Hematopoietic multipotent progenitor cell treated with erythropoietin and hydrocortisone succinate and interleukin-3 and kit ligand, for 17 days (in vitro differentiated cells): Measurements from ENCODE around the gene CDC42BPB.

Experiments used
- DNase-seq: peaks from one replicate; pipeline ENCODE4 v3.0.0-alpha.2; 2015; ENCODE audit warnings: low spot score

Gene CDC42BPB

DNA sequence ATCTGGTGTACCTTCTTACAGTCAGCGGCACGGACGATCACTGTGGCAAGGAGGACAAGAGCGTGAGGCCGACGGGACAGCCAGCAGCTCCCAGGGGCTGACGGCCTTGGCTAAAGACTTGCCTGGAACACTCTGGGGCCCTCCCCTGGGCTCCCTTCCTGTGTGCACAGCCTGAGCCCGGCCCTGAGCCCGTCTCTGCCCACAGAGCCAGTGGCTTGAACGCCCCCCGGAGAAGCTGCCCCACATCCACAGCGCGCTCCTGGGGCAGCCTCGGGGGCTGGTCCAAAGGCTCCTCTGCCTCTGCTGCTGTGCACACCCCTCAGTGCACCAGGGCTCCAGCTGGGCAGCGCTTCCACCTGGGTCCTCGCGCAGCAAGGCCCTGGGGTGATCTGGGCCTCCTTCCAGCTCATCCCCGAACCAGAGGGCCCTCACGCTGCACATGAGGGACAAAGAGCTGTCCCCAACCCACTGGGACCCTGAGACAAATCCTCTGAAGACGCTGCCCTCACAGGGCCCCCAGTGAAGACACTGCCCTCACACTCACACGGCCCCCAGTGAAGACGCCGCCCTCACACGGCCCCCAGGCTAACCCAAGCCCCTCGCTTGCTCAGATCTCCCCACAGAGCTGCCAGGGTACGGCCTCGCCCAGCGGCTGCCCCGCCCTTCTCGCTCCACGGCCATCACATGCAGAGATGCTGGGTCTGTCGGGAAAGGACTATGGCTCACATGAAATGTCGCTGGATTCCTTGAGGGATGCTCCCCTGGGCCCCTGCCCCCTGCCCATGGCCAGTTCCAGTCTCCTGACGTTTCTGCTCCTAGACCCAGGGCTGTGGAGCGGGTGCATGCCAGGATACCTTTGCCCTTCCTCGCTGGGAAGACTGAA lies 112.7 kb downstream of the CDC42BPB start:
- DNase-seq = no peak

DNA sequence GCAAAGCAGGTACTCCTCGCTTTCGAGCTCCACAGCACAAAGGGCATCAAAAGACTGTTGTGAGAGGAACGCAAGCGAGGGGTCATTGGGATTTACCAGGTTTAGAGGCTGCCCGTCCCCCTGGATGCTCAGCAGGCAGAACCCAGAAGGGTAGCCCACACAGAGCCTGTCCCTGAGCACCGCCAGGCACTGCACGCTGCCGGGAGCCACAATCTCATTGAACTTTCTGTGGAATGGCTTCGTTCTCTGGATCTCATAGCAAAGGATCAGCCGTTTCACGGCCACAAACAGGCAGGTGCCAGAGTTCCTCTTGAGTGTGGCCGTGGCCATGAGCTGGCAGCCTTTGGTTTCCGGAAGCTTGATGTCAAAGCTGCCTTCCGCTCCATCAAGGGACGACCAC lies 113.4 kb downstream of the CDC42BPB start:
- no peak for DNase-seq

DNA sequence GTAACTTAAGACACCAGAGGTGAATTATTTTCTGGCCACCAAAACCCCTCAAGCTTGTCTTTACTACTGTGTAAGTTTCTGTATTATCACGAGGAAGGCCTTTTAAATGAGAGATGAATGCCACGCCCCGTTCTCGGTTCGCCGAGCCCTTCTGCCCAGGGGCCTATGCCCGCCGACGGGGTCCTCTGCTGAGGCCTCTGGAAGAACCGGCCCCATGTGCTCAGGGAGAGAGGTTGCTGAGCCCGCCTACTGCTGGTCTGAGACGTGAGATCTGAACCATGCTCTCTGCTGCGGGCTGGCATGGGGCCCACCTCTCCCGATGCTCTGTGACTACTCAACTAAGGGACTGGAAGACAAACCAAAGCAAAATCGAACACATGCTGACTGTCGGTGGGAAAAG lies 113.9 kb downstream of the CDC42BPB start:
- no peak for DNase-seq

GRCh38 chr14:102942069-102942468 lies 115.3 kb downstream of the CDC42BPB start:
- no peak for DNase-seq

DNA sequence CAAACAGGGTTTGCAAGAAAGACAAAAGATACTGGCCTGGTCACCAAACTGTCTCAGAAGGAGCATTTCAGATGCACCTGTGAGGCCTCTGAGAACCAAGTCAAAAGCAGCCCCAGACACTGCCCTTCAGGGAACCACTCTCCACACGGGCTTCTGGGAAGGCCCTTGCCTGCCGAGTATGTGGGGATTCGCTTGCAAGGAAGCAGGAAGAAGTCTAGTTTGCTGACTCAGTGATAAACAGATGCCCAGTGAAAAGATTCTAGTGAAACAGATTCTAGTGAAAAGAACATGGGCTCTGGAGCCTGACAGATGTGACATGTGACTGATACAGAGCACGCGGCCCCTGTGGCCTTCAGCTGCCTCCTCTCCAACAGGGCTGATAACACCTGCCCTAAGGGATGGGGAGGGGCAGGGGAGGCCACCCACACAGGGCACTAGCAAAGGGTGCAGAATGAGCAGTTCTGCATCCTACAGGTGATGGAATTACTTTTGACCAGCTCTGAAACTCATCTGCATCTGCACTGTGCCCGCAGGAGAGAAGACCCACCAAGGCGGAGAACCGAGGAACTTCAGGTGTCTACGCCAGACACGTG lies 115.8 kb downstream of the CDC42BPB start:
- no peak for DNase-seq

- DNase-seq = no peak
Observed at GRCh38 chr14:102940729-102941362, 116.5 kb downstream of the CDC42BPB start.

GRCh38 chr14:102939820-102940561 lies 117.4 kb downstream of the CDC42BPB start:
- no peak for DNase-seq

- no peak for DNase-seq
Observed at GRCh38 chr14:102939329-102939728, 118.0 kb downstream of the CDC42BPB start.

DNA sequence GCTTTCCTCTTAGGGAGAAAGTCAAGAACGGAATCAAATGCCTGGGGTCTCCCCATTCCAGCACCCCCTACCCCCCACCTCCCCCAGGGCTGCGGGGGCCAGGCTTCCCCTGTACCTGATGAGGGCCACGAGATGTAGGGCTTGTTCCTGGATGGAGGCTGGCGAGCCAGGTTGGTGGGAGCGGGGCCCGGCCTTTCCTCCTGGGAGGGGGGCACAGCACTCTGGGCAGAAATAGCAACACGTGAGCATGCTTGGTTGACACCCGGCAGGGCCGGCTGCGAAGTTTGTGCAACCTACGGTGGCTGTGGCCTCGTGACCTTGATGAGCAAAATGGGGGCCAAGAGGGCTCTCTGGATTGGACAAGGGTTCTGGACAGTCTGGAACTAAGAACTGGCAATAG lies 119.2 kb downstream of the CDC42BPB start:
- no peak for DNase-seq

DNA sequence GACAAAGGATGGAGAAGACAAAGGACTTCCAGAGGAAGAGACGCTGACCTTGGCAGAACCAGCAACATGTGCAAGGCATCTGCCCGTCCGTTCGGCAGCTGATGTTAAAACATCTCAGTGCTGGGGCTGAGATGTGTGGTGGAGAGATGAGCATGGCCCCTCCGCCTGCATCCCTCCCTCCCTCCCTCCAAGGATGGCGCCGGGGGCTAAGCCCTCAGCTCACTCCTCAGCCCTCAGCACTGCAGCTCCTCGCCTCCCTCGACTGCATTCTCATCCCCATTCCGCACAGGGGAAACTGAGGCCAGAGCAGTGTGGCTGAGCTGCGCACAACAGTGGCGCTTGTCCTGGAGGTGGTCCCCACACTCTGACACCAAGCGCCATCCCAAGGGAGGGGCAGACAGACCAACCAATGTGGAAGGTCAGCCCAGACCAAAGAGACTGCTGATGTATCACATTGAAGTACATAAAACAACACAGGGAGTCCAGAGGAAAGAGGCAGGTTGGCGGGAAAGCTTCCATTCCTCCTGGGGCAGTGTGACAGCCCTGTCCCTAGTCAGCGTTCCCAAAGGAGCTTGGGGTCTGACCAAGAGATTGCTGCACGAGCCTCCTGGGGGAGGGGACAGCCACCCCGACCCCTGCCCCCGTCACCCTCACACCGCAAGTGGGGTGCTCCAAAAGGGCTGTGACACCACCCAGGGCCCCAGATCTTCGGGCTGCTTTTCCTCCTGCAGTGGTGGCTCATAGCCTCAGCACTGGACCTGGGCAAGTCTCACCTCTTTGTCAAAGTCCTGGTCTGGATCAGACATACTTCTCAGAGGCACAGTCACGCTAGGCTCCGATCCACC lies 119.8 kb downstream of the CDC42BPB start:
- no peak for DNase-seq

DNA sequence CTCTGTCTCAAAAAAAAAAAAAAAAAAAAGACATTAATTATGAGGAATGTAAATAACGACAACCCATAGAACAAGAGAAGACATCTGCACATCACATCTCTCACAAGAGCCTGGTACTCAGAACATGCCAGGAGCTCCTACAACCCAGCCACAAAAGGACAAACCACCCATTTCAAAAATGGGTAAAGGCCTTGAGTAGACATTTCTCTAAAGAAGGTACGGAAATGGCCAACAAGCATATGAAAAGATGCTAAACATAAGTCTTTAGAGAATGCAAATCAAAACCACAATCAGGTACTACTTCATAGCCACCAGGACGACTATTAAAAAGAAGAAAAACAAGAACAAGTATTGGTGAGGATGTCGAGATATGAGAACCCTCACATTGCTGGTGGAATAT lies 121.6 kb downstream of the CDC42BPB start:
- no peak for DNase-seq

DNA sequence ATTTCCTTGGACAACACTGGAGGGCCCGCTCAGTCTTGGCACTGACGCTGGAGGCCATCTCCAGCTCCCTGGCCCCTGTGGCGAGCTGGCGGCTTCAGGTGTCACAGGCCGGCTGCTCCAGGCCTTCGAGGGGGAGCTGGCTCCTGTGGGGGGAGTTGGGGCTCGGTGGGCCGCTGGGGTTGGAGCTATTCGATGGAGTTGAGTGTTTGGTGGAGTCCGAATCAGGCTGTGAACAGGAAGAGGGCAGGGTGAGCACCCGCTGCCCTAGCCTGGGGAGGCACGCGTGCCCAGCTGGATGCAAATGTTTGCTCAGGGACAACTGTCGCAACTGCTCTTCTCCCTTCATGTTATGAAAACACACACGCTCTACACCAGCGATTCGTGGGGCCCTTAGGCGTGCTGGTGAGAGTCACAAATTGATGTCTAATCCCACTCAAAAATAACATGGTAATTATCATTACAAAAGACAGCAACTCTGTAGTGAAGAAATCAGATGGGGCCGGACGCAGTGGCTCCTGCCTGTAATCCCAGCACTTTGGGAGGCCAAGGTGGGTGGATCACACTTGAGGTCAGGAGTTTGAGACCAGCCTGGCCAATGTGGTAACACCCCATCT lies 123.6 kb downstream of the CDC42BPB start:
- DNase-seq = no peak

GRCh38 chr14:102932484-102933248 lies 124.7 kb downstream of the CDC42BPB start:
- DNase-seq = no peak

GRCh38 chr14:102931580-102932285 lies 125.6 kb downstream of the CDC42BPB start:
- no peak for DNase-seq

DNA sequence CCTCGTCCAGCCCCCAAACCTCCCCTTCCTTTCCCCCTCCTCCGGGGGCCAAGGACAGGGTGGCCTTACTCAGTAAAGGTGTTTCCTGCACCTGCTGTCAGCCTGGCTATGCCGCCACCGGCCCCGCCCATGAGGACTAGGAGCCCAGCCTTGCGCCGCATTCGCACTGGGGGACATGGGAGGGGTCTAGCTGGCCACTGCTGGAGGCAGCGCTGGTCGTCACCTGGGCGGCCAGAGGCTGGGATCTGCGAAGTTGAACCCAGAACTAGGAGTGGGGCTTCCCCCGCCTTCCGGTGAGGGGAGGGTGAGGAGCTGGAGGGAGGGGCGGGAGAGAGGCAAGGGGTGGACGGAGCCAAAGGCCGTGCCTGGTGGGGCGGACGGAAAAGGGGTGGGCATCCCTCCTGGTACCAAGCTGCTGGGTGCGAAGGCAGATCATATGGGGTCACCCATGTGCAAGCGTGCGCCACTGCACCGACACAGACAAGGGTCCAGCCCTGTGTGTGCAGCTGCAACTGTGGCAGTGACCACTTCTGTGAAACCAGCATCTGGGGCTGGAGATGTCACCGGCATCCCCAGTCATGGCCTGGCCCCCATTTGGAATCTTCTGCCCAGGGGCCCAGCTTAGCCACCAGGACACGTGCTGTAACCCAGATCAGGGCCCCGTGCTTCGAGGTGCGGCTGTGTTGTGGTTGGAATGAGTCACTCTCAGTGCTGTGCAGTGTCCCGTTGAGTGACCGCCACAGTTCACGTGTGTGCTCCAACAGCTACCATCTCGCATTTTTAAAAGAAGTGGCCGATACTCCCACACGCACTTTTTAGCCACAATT lies 126.4 kb downstream of the CDC42BPB start:
- DNase-seq = no peak

GRCh38 chr14:102930138-102930752 lies 127.1 kb downstream of the CDC42BPB start:
- no peak for DNase-seq

GRCh38 chr14:102929241-102930137 lies 127.9 kb downstream of the CDC42BPB start:
- DNase-seq = no peak
